ENCODE results near the gene PEAK1.

DNA sequence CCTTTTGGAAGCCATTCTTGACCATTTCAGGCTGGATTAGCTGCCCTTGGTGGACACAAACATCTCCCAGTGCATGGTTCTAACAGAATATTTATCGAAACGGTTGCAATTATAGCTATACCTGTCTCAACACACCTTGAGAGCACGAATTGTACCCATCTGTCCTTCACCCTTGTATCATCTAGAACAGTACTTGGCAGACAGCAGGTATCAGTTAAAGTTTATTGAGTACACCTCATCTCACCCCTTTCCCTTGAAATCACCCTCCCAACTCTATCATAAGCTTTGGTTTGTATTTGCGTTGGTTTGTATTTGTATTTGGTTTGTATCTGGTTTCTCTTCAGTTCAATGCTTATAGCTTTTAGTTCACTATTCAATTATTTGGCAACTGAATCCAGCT, 361.4 kb downstream of the PEAK1 start:
- TF ChIP-seq, protein P1, sequence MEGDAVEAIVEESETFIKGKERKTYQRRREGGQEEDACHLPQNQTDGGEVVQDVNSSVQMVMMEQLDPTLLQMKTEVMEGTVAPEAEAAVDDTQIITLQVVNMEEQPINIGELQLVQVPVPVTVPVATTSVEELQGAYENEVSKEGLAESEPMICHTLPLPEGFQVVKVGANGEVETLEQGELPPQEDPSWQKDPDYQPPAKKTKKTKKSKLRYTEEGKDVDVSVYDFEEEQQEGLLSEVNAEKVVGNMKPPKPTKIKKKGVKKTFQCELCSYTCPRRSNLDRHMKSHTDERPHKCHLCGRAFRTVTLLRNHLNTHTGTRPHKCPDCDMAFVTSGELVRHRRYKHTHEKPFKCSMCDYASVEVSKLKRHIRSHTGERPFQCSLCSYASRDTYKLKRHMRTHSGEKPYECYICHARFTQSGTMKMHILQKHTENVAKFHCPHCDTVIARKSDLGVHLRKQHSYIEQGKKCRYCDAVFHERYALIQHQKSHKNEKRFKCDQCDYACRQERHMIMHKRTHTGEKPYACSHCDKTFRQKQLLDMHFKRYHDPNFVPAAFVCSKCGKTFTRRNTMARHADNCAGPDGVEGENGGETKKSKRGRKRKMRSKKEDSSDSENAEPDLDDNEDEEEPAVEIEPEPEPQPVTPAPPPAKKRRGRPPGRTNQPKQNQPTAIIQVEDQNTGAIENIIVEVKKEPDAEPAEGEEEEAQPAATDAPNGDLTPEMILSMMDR (conservative IDR thresholded peaks at IDR 0.05; ENCODE audit: low read depth, low read length) = no peak
- TF ChIP-seq EZH2 (IDR thresholded peaks at IDR 0.05; ENCODE audit: low read length, unreplicated experiment) = no peak
- TF ChIP-seq EZH2phosphoT487 (IDR thresholded peaks at IDR 0.05; ENCODE audit: borderline replicate concordance, low read length) = no peak

All from PC-3 (cell line).